ENCODE data around the gene FAM47E. TPM values are rescaled to one million over a fixed set of nuclear protein-coding genes. Genes with fewer than 3 reads are reported as not detected.

Gene FAM47E
- total and polyA plus RNA-seq, 2 of the 13 experiments (the other 11 are each of a cell fraction or from before 2014, with no cell fraction given), result 0.33 to 0.66 TPM

DNA sequence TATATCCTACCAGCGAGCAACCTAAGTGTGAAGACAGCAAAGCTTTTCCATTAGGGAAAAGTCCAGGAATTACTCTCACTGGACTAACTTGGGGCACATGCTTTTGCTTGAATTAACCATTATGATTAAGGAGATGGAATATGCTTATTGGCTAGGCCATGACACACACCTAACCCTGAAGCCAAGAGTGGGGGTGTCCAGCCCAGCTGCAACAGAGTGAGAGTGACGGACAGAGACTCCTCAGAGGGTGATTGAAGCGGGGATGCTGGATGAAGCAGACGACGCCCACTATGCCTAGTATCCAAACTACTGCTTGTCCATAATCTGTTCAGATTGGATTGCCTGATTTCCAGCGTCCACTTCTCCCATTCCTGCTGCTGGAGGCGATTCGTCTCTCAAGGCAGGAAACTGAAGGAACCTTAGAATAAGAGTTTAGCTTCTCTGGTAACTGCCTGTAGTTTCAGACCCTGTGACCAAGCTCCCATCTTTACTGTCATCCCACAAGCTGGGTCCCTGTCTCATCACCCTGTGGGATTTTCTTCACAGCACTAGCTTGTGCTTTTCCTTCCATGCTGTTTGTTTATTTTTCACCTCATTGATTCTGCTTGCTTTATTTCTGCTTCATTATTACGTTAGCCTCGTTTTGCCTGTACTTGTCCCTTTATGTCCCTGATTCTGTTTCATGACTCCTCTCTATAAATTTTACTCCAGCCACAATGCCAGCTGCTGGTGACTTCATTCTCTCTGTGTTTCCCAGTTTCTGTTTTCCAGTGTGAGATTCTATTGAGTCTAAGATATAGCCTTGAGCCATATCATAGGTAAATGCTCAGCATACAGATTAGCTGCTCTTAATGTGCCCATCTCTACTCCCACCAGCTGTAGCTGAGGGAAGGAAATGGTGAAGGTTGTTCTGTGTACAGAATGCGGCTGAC lies 19.0 kb downstream of the FAM47E start:
- H4K20me1 ChIP-seq (ENCODE audit: insufficient read depth, low read length), result no peaks in the 10 kb centered on the region
- FAIRE-seq (no peak), ATAC-seq (no peak), DNase-seq (ENCODE audit: low spot score) (no peak)
- in situ Hi-C loops (cut with HindIII; ENCODE audit: extremely low pct_ligation_motif_present, low pct_unique_long_range_greater_than_20kb), result no loop called here
- no peak overlapping the region for H2AFZ ChIP-seq (ENCODE audit: low read length)
- TF ChIP-seq HOXA3 (CRISPR knock-in tag; IDR thresholded peaks at IDR 0.05), result no peak
- no peak for TF ChIP-seq ZNF589 (CRISPR knock-in tag; conservative IDR thresholded peaks at IDR 0.05)
- TF ChIP-seq HNF4G (IDR thresholded peaks at IDR 0.05; ENCODE audit: borderline replicate concordance, low read depth, low read length), result no peak
- TF ChIP-seq HNF4G (CRISPR knock-in tag; IDR thresholded peaks at IDR 0.05; ENCODE audit: borderline replicate concordance, low read depth), result no peak
- TF ChIP-seq RBM22 (optimal IDR thresholded peaks at IDR 0.05; ENCODE audit: low read length), result no peak
- no peak for TF ChIP-seq ZNF672 (CRISPR knock-in tag; IDR thresholded peaks at IDR 0.05)
- no peak for TF ChIP-seq ZNF850 (CRISPR knock-in tag; conservative IDR thresholded peaks at IDR 0.05)
- TF ChIP-seq ELF4 (CRISPR knock-in tag; IDR thresholded peaks at IDR 0.05; ENCODE audit: borderline replicate concordance), result no peak
- TF ChIP-seq SKI (IDR thresholded peaks at IDR 0.05; ENCODE audit: partially characterized antibody), result no peak
- TF ChIP-seq MAFG (CRISPR knock-in tag; IDR thresholded peaks at IDR 0.05), result no peak
- H3K4me2 ChIP-seq (ENCODE audit: low read depth, low read length), result no peak overlapping the region
- no peak overlapping the region for H3K4me3 ChIP-seq (replicated peaks in 1 of 3; ENCODE audit: insufficient read depth in 1 of 3, low read depth in 2 of 3, low read length in 3 of 3)
- H3K4me1 ChIP-seq (ENCODE audit: insufficient read depth, low read length), result peaks cover 67% of the 10 kb centered on the region
- BruUV-seq (replicated peaks), result no TSS peak
- ChIA-PET POLR2A (no interaction called here), CTCF (ENCODE audit: low intra/inter-chr PET ratio, low total read pairs) (no interaction called here)
- H3K79me2 ChIP-seq (ENCODE audit: insufficient read depth, low read length), result no peaks in the 10 kb centered on the region
- H3K27me3 ChIP-seq (ENCODE audit: control insufficient read depth in 1 of 2, insufficient read depth in 2 of 2, low read length in 2 of 2), result no peaks in the 10 kb centered on the region
- WGBS (ENCODE audit: low lambda C conversion rate), result 77% methylated on average over 11 of the region's 11 CpGs
- intact Hi-C loops (cut with micrococcal nuclease; ENCODE audit: unreplicated experiment), result no loop called here
- H3K36me3 ChIP-seq (replicated peaks in 1 of 2; ENCODE audit: control insufficient read depth in 1 of 2, insufficient read depth in 2 of 2, low read length in 2 of 2), result no peaks in the 10 kb centered on the region
- H3K9ac ChIP-seq (ENCODE audit: insufficient read depth, low read depth, low read length), result no peak overlapping the region
- H3K9me3 ChIP-seq (ENCODE audit: low read length), result no peaks in the 10 kb centered on the region
- H3K27ac ChIP-seq (ENCODE audit: extremely low read length, insufficient read depth, low read length), result no peak overlapping the region
